ENCODE results near the gene PLCH2. TPM values are rescaled to one million over a fixed set of nuclear protein-coding genes. Genes with fewer than 3 reads are reported as not detected.

Gene PLCH2
- total and polyA plus RNA-seq, 9 of the 15 experiments (the other 6 are each of a cell fraction or from before 2014, with no cell fraction given): 0.16 TPM; not detected in 8

DNA sequence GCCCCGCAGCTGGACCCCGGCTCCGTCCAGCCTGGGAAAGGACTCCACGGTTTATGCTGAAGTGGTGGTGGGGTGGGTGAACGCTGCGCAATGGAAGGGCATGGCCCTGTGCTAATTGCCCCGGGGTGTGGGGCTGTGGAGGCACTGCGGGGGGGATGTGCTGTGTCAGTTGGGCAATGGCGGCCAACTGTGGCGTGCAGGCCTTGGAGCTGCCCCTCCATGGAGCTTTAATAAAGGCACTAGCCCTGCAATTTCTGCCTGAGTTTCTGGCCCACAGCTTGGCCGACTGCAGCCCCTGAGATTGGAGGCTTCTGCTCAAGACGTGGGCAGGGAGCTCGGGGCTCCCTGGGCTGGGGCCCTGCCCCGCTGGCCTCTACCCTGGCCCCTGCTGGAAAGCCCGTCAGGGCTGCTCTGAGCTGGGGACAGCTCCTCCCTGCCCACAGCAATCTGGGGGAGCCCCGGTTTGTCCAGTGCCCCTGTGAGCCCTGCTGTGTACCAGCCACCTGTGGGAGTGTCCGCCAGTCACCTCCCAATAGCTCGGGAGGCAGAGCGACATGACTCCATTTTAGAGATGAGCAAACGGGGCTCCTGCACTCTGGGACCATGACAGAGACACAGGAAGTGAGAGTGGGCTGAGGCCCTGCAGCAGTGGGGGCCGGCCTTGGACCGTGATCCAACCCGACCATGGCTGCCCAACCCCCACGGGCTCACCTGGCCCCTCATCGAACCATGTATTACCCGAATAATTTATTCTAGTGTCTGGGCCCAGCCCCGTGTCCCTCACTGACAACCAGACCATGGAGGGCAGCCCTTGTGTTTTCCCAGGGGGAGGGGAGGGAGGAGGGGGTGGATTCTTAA lies 71.3 kb downstream of the PLCH2 start (continued):
- TF ChIP-seq TCF15 (CRISPR knock-in tag; IDR thresholded peaks at IDR 0.05): no peak
- TF ChIP-seq U2AF1 (optimal IDR thresholded peaks at IDR 0.05; ENCODE audit: low read depth, low read length): no peak
- no peak for TF ChIP-seq RB1 (IDR thresholded peaks at IDR 0.05; ENCODE audit: low read depth)
- no peak for TF ChIP-seq SOX6 (IDR thresholded peaks at IDR 0.05)
- TF ChIP-seq, protein P1, sequence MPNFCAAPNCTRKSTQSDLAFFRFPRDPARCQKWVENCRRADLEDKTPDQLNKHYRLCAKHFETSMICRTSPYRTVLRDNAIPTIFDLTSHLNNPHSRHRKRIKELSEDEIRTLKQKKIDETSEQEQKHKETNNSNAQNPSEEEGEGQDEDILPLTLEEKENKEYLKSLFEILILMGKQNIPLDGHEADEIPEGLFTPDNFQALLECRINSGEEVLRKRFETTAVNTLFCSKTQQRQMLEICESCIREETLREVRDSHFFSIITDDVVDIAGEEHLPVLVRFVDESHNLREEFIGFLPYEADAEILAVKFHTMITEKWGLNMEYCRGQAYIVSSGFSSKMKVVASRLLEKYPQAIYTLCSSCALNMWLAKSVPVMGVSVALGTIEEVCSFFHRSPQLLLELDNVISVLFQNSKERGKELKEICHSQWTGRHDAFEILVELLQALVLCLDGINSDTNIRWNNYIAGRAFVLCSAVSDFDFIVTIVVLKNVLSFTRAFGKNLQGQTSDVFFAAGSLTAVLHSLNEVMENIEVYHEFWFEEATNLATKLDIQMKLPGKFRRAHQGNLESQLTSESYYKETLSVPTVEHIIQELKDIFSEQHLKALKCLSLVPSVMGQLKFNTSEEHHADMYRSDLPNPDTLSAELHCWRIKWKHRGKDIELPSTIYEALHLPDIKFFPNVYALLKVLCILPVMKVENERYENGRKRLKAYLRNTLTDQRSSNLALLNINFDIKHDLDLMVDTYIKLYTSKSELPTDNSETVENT (CRISPR knock-in tag; IDR thresholded peaks at IDR 0.05): no peak
- no peak for TF ChIP-seq KAT2B (IDR thresholded peaks at IDR 0.05; ENCODE audit: low read depth, low read length)
- TF ChIP-seq NCOA4 (IDR thresholded peaks at IDR 0.05; ENCODE audit: partially characterized antibody): no peak
- TF ChIP-seq, protein P2, sequence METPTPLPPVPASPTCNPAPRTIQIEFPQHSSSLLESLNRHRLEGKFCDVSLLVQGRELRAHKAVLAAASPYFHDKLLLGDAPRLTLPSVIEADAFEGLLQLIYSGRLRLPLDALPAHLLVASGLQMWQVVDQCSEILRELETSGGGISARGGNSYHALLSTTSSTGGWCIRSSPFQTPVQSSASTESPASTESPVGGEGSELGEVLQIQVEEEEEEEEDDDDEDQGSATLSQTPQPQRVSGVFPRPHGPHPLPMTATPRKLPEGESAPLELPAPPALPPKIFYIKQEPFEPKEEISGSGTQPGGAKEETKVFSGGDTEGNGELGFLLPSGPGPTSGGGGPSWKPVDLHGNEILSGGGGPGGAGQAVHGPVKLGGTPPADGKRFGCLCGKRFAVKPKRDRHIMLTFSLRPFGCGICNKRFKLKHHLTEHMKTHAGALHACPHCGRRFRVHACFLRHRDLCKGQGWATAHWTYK (CRISPR knock-in tag; IDR thresholded peaks at IDR 0.05): peak; percentile 34; the same call in 1 of the 2 replicates
- no peak for TF ChIP-seq BCLAF1 (IDR thresholded peaks at IDR 0.05; ENCODE audit: borderline replicate concordance in 1 of 2, control insufficient read depth in 1 of 2, low read depth in 2 of 2, low read length in 1 of 2)
- TF ChIP-seq SLC30A9 (CRISPR knock-in tag; IDR thresholded peaks at IDR 0.05): no peak
- TF ChIP-seq, protein P3, sequence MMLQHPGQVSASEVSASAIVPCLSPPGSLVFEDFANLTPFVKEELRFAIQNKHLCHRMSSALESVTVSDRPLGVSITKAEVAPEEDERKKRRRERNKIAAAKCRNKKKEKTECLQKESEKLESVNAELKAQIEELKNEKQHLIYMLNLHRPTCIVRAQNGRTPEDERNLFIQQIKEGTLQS (IDR thresholded peaks at IDR 0.05): no peak
- TF ChIP-seq, protein P3 (CRISPR knock-in tag; conservative IDR thresholded peaks at IDR 0.05): no peak
- no peak for TF ChIP-seq MITF (IDR thresholded peaks at IDR 0.05)
- TF ChIP-seq GATAD2A (IDR thresholded peaks at IDR 0.05): no peak
- no peak for TF ChIP-seq PREB (CRISPR knock-in tag; IDR thresholded peaks at IDR 0.05)
